ENCODE measurements around the gene ACBD6.
A peak's percentile ranks its signal among the peaks of the same experiment; 100 is the strongest.

The ACBD6 gene

DNA sequence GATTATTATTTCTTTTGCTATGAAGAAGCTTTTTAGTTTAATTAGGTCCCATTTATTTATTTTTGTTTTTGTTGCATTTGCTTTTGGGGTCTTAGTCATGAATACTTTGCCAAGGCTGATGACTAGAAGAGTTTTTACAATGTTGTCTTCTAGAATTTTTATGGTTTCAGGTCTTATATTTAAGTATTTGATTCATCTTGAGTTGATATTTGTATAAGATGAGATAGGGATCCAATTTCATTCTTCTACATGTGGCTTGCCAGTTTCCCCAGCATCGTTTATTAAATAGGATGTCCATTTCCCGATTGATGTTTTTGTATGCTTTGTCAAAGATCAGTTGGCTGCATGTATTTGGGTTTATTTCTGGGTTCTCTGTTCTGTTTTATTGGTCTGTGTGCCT is 8.5 kb upstream of the ACBD6 start:
- no peak overlapping the region for H3K9ac ChIP-seq
- H3K4me2 ChIP-seq, result no peak overlapping the region
- H3K27ac ChIP-seq, result no peak overlapping the region
- no peaks in the 10 kb centered on the region for H3K27me3 ChIP-seq (ENCODE audit: insufficient read depth, low read depth)
- H2AFZ ChIP-seq (ENCODE audit: low read depth), result no peak overlapping the region
- TF ChIP-seq, protein P1, sequence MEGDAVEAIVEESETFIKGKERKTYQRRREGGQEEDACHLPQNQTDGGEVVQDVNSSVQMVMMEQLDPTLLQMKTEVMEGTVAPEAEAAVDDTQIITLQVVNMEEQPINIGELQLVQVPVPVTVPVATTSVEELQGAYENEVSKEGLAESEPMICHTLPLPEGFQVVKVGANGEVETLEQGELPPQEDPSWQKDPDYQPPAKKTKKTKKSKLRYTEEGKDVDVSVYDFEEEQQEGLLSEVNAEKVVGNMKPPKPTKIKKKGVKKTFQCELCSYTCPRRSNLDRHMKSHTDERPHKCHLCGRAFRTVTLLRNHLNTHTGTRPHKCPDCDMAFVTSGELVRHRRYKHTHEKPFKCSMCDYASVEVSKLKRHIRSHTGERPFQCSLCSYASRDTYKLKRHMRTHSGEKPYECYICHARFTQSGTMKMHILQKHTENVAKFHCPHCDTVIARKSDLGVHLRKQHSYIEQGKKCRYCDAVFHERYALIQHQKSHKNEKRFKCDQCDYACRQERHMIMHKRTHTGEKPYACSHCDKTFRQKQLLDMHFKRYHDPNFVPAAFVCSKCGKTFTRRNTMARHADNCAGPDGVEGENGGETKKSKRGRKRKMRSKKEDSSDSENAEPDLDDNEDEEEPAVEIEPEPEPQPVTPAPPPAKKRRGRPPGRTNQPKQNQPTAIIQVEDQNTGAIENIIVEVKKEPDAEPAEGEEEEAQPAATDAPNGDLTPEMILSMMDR (conservative IDR thresholded peaks at IDR 0.05; ENCODE audit: low read depth, low read length), result no peak
- H4K20me1 ChIP-seq (ENCODE audit: insufficient read depth), result no peaks in the 10 kb centered on the region
- H3K4me3 ChIP-seq (IDR thresholded peaks at IDR 0.05; ENCODE audit: insufficient read depth, low read depth, low read length), result no peak overlapping the region
- peaks cover 4% of the 10 kb centered on the region for H3K4me1 ChIP-seq (ENCODE audit: low read depth, poor library complexity, severe bottlenecking)
- H3K36me3 ChIP-seq (ENCODE audit: insufficient read depth), result no peaks in the 10 kb centered on the region
- no peaks in the 10 kb centered on the region for H3K79me2 ChIP-seq (ENCODE audit: insufficient read depth, low read depth)

DNA sequence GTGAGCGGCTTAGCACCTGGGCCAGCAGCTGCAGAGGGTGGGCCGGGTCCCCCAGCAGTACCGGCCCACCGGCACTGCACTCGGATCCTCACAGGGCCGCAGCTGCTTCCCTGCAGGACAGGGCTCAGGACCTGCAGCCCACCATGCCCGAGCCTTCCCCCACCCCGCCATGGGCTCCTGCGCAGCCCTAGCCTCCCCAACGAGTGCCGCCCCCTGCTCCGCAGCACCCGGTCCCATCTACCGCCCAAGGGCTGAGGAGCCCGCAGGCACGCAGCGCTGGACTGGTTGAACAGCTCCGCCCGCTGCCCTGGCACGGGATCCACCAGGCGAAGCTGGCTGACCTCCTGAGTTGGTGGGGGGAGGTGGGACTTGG is 6.3 kb upstream of the ACBD6 start:
- no peak overlapping the region for H3K9ac ChIP-seq
- TF ChIP-seq, protein P1 (conservative IDR thresholded peaks at IDR 0.05; ENCODE audit: low read depth, low read length), result no peak
- no peak overlapping the region for H3K4me2 ChIP-seq
- H3K27ac ChIP-seq, result no peak overlapping the region
- H3K79me2 ChIP-seq (ENCODE audit: insufficient read depth, low read depth), result no peaks in the 10 kb centered on the region
- no peaks in the 10 kb centered on the region for H4K20me1 ChIP-seq (ENCODE audit: insufficient read depth)
- no peaks in the 10 kb centered on the region for H3K36me3 ChIP-seq (ENCODE audit: insufficient read depth)
- peaks cover 4% of the 10 kb centered on the region for H3K4me1 ChIP-seq (ENCODE audit: low read depth, poor library complexity, severe bottlenecking)
- H3K4me3 ChIP-seq (IDR thresholded peaks at IDR 0.05; ENCODE audit: insufficient read depth, low read depth, low read length), result no peak overlapping the region
- no peak overlapping the region for H2AFZ ChIP-seq (ENCODE audit: low read depth)
- no peaks in the 10 kb centered on the region for H3K27me3 ChIP-seq (ENCODE audit: insufficient read depth, low read depth)

DNA sequence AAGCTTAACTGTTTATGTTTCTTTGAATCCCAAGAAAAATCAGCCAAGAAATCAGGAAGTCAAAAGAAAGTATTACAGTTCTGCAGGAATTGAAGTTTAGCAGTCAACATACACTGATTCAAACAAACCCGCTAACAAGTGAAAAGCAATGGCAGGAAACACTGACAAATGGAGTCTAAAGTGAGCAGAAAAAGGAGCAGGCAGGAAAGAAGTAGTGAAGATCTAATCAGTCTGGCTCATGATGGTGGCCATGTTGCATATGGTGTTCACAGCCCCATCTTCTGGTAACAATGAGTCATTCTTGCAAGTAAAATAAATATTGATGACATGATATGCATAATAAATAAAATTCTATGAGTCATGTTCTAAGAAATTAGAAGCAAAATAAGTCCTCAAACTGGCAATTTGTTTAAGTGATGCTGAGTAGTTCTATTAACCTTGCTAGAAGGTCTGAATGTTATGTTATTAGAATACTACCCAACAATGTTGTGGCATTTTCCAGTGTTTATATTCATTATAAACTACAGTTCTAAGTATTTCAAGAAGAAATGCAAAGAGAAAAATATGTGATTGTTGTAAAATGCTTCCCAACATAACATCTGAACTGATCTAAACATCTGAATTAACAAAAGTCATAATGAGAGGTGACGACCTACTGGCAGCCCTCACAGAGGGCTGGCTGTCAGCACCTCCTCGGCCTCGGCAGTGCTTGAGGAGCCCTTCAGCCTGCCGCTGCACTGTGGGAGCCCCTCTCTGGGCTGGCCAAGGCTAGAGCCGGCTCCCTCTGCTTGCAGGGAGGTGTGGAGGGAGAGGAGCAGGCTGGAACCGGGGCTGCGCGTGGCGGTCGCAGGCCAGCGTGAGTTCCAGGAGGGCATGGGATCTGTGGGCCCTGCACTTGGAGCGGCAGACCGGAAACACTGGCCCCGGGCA is 5.7 kb upstream of the ACBD6 start:
- no peaks in the 10 kb centered on the region for H3K27me3 ChIP-seq (ENCODE audit: insufficient read depth, low read depth)
- TF ChIP-seq, protein P1 (conservative IDR thresholded peaks at IDR 0.05; ENCODE audit: low read depth, low read length), result peak; percentile 56
- H3K4me1 ChIP-seq (ENCODE audit: low read depth, poor library complexity, severe bottlenecking), result peaks cover 8% of the 10 kb centered on the region
- H2AFZ ChIP-seq (ENCODE audit: low read depth), result 0 out of 2 replicates have a peak overlapping the region, but pooled peaks have one; percentile 4
- H3K4me2 ChIP-seq, result no peak overlapping the region
- H3K9ac ChIP-seq, result no peak overlapping the region
- H4K20me1 ChIP-seq (ENCODE audit: insufficient read depth), result no peaks in the 10 kb centered on the region
- no peaks in the 10 kb centered on the region for H3K36me3 ChIP-seq (ENCODE audit: insufficient read depth)
- no peak overlapping the region for H3K27ac ChIP-seq
- H3K79me2 ChIP-seq (ENCODE audit: insufficient read depth, low read depth), result no peaks in the 10 kb centered on the region
- no peak overlapping the region for H3K4me3 ChIP-seq (IDR thresholded peaks at IDR 0.05; ENCODE audit: insufficient read depth, low read depth, low read length)

DNA sequence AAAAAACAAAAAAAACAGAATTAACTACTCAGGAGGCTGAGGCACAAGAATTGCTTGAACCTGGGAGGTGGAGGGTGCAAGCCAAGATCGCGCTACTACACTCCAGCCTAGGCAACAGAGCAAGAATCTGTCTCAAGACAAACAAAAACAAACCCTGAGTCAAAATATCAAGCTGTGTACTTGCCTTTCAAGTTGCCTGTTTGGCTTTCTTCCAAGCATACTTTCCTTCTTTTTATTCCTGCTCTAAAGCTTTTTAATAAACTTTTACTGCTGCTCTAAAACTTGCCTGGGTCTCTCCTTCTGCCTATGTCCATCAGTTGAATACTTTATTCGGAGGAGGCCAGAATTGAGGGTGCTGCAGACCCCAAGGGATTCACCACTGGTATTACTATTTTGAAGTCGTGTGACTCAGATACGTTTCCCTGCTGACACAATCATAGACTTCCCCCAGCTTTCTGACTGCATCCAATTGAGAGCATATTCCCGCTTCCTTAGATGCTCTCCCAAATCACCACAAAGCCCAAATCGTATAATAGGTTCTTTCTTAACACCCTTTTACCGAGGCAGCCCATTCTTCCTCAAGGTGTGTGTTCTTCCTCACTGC is 3.5 kb upstream of the ACBD6 start:
- Histone ChIP-seq H3K79me2 (ENCODE audit: insufficient read depth, low read depth) (peaks cover 14% of the 10 kb centered on the region), H3K9ac (no peak overlapping the region), H3K27ac (no peak overlapping the region), H3K4me1 (ENCODE audit: low read depth, poor library complexity, severe bottlenecking) (peaks cover 17% of the 10 kb centered on the region), H2AFZ (ENCODE audit: low read depth) (no peak overlapping the region), H3K4me2 (no peak overlapping the region), H3K36me3 (ENCODE audit: insufficient read depth) (no peaks in the 10 kb centered on the region), H3K4me3 (IDR thresholded peaks at IDR 0.05; ENCODE audit: insufficient read depth, low read depth, low read length) (no peak overlapping the region), H3K27me3 (ENCODE audit: insufficient read depth, low read depth) (no peaks in the 10 kb centered on the region), H4K20me1 (ENCODE audit: insufficient read depth) (no peaks in the 10 kb centered on the region)
- TF ChIP-seq, protein P1 (conservative IDR thresholded peaks at IDR 0.05; ENCODE audit: low read depth, low read length), result no peak
